Panc1 (cell line): ENCODE data around the gene FAM117A.

ENCODE experiments used
- CTCF ChIP-seq: fragments of 450-650 bp; IDR thresholded peaks from 2 replicates; pipeline ENCODE4 v1.5.1; 2017; ENCODE audit warnings: mild to moderate bottlenecking
- REST ChIP-seq, 2 experiments: IDR thresholded peaks; 2 replicates each; pipeline ENCODE4 v1.6.1; 2011 to 2012; ENCODE audit warnings: low read depth in 2 of 2, control low read depth in 1 of 2, low read length in 1 of 2, mild to moderate bottlenecking in 1 of 2, moderate library complexity in 1 of 2; ENCODE audit not compliant: insufficient read depth in 1 of 2
- TCF7L2 ChIP-seq: IDR thresholded peaks from 2 replicates; pipeline ENCODE4 v1.6.1; 2011; ENCODE audit warnings: mild to moderate bottlenecking, low read depth, low read length, inconsistent platforms

GRCh38 chr17:49756323-49757150, 7.4 kb downstream of the FAM117A start:
- no peak for TF ChIP-seq CTCF
- TF ChIP-seq REST (IDR thresholded peaks at IDR 0.05; ENCODE audit: insufficient read depth in 1 of 2, low read depth in 2 of 2, low read length in 1 of 2): no peak
- TF ChIP-seq TCF7L2: no peak
